GM18520 (cell line): Measurements from ENCODE around the gene PLSCR1.
"Not testable (repeated sequence)": the region's sequence is repeated elsewhere in the genome, so short reads cannot be mapped to it uniquely, and the experiment has no call there.

ENCODE experiments used
- ATAC-seq: cut with Tn5 transposase; IDR thresholded peaks from one replicate; pipeline ENCODE4 v1.9.1; 2021; ENCODE audit not compliant: unreplicated experiment

The PLSCR1 gene

DNA sequence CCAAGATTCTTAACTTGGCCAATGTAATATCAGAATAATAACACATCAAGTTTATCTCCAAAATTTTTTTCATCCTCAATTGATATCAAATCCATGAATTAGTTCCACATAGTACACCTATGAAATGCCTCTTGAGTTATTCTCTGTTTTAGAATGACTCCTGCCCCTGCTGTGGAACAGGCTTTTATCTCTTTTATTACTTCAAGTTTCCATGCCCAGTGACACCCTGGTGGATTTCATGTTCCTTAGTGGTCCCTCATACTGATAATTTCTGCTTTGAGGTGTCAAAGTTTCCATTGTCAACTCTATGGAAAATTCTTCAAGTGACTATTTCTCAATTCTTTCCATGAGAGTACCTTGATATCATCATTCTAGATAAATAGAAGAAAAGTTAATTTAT, 24.6 kb downstream of the PLSCR1 start:
- ATAC-seq = no peak

DNA sequence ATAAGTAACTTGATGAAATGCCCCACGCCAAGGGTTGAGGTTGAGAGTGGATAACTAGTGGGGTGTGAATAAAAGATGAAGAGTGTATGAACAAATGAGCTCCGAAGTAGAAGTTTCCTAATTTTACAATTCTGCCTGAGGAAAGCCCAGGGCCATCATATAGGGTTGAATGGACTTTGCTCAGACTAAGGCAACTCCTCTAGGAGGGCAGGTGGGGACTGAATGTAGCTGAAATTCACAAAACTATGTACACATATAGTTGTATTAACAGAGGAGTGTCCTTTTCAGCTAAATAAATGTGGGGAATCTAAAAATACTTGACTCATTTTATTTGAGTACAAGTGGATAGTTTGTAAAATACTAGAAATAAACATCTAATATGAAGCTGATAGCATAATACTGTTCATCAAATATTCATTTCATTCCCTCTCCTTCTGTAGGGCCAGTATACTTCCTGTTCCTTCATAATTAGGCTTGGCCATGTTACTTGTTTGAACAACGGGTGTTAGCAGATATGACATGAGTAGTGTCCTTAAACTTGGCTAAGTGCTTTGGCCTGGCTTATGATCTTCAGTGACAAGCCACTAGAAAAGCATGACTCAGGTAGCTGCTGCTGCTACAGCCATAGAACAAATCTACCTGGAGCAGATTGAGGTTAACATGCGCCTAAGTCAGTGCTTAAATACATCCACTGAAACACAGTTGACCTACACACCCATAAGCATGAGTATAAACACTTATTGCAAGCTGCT, 26.5 kb downstream of the PLSCR1 start:
- no peak for ATAC-seq

DNA sequence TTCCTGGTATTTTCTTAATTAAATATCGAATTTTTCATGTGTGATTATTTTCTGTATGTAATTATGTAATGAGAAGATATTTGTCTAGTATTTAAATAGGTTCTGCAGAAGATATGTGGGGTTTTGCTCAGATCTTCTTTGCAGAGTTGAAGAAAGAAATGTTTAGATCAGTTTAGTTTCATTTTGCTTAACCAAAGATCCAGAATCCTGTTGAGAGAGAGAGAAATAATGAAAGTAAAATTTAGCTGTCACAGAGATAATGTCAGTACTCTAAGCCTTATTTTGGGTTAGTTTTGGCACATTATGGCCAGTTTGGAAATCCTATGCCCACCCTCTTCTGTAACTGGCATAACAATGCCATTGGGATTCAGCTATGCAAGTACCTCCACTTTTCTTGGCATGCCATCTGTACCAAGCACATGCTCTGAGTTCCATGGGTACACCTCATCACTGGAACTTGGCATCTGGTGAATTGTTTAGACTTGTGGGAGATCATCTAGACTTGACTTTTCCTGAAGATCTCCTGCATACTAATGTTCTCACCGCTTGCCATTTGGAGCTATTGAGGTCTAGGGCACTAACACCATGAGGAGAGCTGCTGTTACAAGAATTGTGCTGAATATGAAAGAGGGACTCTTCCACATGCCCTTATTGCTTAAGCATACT, 30.9 kb downstream of the PLSCR1 start:
- ATAC-seq = no peak

DNA sequence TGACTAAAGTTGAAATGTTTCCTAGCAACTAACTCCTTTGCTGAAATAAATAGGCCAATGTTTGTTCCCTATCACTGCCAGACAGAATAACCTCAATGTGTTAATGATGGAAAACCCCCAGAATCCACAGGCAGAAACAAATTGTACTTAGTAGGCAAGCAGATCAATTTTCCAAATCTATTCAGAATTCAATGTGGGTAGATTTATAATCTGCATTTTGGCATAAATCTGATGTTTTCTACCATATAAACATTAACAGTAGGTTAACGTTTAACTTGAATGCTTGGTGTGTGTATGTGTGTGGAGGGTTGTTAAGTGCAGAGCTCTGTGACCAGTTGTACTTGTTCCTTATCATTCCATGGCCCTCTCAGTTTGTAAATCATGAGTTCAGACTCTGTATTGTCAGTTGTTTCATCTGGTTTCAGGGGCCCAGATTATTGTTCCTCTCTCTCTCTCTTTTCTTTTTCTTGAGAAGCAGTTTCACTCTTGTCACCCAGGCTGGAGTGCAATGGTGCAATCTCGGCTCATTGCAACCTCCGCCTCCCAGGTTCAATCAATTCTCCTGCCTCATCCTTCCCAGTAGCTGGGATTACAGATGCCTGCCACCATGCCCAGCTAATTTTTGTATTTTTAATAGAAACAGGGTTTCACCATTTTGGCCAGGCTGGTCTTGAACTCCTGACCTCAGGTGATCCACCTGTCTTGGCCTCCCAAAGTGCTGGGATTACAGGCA, 32.8 kb downstream of the PLSCR1 start:
- ATAC-seq = no peak

DNA sequence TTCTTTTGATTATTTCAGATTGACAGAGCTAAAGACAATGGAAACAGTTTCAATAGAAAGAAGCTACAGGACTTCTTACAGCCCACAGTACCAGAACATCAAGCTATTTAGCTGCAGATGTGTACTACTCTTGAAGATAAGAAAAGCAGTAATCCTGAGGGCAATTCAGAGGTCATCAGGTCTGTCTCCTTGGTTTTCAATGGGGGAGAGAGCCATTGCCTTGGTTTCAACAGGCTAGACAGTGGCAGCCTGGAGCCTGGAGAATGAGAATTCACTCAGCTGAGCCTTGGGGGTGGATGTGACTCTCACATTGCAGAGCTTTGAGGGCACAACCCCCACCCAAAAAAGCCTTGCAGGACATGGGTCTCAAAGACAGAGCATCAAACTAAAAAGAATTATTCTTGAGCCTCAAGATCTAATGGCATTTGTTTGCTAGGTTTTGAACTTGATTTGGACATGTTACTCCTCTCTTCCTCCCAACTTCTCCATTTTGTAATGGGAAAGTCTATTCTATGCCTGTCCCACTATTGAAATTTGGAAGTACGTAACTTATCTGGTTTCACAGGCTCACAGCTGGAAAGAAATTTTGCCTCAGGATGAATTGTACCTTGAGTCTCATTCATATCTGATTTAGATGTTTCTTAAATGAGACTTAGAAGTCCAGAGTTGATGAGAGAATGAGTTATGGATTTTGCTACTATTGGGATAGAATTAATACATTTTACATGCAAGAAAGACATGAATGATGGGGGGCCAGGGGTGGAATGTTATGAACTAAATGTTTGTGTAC, 36.9 kb downstream of the PLSCR1 start:
- no peak for ATAC-seq

DNA sequence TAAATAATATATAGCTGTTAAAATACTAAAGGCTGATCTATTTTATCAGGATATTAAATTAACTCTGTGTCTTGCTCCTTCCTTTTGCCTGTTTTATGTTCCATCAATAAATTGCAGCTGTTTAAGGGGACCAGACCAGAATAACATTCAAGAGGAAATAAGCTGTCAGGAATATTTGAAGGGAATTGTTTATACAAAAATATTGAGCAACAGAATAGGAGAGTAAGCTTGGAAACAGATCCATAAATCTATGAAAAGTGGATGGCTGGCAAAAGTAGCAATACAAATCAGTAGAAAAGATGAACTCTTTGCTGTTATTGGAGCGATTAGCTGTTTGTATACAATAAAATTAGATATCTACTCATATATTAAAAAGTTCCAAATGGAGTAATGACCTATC, 38.9 kb downstream of the PLSCR1 start:
- ATAC-seq = no peak

DNA sequence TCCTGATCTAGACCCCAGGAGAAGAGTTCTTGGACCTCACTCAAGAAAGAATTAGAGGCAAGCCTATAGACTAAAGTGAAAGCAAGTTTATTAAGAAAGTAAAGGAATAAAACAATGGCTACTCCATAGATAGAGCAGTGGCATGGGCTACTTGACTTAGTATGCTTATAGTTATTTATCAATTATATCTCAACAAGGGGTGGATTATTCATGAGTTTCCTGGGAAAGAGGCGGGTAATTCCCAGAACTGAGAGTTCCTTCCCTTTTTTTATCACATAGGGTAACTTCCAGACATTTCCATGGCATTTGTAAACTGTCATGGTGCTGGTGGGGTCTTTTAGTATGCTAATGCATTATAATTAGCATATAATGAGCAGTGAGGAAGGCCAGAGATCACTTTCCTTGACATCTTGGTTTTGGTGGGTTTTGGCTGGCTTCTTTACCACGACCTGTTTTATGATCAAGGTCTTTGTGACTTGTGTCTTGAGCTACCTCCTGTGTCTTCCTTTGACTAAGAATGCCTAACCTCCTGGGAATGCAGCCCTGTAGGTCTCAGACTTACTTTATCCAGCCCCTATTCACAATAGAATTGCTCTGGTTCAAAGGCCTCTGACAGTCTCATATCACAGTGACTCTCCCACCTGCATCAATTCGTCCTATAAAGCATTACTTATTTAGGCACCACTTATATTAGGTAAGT, 39.8 kb downstream of the PLSCR1 start:
- ATAC-seq = no peak

GRCh38 chr3:146503461-146504202, 40.8 kb downstream of the PLSCR1 start:
- peak; percentile 96 for ATAC-seq

DNA sequence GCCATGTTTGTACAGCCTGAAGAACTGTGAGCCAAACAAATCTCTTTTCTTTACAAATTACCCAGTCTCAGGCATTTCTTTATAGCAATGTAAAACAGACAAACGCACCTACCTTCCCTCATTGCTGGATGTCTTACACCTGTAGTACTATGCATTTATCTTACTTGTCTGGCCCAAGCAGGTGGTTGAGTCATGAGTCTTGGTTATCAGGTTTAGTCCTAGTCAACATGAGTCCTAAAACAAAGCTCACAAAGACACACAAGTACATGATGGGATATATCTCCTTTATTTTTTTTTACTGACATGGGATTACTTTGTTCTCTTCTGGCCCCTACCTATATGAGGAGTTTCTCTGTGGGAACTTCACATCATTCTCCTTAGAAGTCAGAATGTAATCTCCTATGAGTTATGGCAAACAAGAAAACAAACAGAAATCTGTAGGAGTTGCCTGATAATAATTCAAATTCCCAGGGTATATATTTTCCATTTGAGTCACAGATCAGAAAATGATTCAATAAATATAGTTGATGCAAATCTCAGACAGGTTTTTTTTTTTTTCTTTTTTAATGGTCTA, 41.4 kb downstream of the PLSCR1 start:
- no peak for ATAC-seq

DNA sequence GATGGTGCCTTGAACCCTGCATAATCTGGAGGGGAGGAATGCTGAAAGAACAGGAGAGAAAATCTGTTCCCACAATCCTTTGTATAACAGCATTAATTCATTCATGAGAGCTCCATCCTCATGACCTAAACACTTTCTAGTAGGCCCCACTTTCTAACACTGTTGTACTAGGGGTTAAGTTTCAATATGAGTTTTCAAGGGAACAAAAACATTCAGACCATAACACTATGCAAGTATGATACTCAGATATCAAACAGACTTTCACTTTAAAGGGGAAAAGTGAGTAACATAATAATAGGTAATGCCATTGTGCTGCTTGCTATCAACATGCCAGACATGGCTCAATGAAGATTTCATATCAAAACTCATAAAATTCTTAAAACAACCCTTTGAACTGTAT, 42.7 kb downstream of the PLSCR1 start:
- no peak for ATAC-seq

GRCh38 chr3:146499701-146500100, 44.7 kb downstream of the PLSCR1 start:
- ATAC-seq = no peak

DNA sequence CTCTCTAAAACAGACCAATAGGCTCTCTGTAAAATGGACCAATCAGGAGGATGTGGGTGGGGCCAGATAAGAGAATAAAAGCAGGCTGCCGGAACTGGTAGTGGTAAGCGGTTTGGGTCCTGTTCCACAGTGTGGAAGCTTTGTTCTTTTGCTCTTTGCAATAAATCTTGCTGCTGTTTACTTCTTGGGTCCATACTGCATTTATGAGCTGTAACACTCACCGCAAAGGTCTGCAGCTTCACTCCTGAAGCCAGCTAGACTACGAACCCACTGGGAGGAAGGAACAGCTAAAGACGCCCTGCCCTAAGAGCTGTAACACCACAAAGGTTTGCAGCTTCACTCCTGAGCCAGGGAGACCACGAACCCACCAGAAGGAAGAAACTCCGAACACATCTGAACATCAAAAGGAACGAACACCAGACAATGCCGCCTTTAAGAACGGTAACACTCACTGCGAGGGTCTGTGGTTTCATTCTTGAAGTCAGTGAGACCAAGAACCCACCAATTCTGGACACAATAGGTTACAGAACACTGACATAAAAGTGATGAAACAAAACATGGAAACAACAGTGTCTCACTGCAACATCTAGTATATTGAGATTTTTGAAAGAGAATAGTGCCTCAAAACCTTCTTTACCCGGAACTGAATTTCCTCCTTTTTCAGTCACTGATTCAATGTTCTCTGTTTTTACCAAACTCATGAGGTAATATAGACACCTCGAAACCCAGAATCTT, 46.2 kb downstream of the PLSCR1 start:
- no peak for ATAC-seq

DNA sequence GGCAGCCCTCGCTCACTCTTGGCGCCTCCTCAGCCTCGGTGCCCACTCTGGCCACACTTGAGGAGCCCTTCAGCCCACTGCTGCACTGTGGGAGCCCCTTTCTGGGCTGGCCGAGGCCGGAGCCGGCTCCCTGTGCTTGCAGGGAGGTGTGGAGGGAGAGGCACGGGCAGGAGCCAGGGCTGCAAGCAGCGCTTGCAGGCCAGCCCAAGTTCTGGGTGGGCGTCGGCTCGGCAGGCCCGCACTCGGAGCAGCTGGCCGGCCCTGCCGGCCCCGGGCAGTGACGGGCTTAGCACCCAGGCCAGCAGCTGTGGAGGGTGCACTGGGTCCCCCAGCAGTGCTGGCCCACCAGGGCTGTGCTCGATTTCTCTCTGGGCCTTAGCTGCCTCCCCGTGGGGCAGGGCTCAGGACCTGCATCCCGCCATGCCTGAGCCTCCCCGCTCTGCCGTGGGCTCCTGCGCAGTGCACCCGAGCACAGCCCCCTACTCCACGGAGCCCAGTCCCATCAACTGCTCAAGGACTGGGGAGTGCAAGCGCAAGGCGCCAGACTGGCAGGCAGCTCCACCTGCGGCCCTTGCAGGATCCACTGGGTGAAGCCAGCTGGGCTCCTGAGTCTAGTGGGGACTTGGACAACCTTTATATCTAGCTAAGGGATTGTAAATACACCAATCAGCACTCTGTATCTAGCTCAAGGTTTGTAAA, 47.1 kb downstream of the PLSCR1 start:
- ATAC-seq = not testable (repeated sequence)

- no peak for ATAC-seq
These were observed 47.7 kb downstream of the PLSCR1 start for GRCh38 chr3:146496726-146497125.

GRCh38 chr3:146496251-146496650, 48.2 kb downstream of the PLSCR1 start:
- no peak for ATAC-seq

DNA sequence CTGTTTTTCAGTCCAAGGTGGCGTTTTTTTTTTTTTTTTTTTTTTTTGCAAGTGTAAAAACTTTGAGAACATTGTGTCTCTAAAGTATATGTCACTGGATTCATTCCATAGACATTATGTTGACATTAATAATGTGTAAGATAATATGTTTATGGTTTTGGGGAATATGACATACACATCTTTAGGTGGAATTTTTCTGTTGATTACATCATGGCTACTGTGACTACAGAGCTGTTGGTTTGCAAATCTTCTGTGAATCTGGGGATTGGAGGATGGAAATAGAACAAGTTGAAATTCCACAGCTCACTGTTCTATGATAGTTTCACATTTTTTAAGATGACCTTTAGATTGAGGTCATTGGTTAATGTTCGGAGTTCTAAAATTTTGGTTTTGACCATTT, 50.6 kb downstream of the PLSCR1 start:
- no peak for ATAC-seq

GRCh38 chr3:146493221-146493620, 51.2 kb downstream of the PLSCR1 start:
- ATAC-seq = no peak

- no peak for ATAC-seq
These were observed 53.1 kb downstream of the PLSCR1 start for GRCh38 chr3:146491303-146491702.
